Activated CD4-positive, alpha-beta memory T cell treated with anti-CD3 and anti-CD28 coated beads for 36 hours (primary cell): ENCODE results near the gene RPTOR. TPM values are rescaled to one million over a fixed set of nuclear protein-coding genes. Genes with fewer than 3 reads are reported as not detected.
"Not testable (repeated sequence)": the region's sequence is repeated elsewhere in the genome, so short reads cannot be mapped to it uniquely, and the experiment has no call there.

Experiments used
- CTCF ChIA-PET: fragments of 350-600 bp; sonication (Branson Sonifier 250); formaldehyde crosslinking; loops from one replicate; lab custom pipeline; 2021; ENCODE audit warnings: antibody characterized with exemption, inconsistent platforms; lab: Charles Lee
- POLR2A ChIA-PET: fragments of 350-600 bp; sonication (Branson Sonifier 250); formaldehyde crosslinking; loops from one replicate; lab custom pipeline; 2021; ENCODE audit warnings: antibody characterized with exemption; lab: Charles Lee
- DNase-seq: peaks from one replicate; pipeline ENCODE4 v3.0.0-alpha.2; 2020
- H3K27ac Mint-ChIP-seq: one replicate; pipeline ENCODE4 v1.8.0; 2021; ENCODE audit warnings: mixed read lengths
- H3K27me3 Mint-ChIP-seq: one replicate; pipeline ENCODE4 v1.8.0; 2021; ENCODE audit warnings: mixed read lengths
- H3K36me3 Mint-ChIP-seq: one replicate; pipeline ENCODE4 v1.8.0; 2021; ENCODE audit warnings: mixed read lengths
- H3K4me1 Mint-ChIP-seq: one replicate; pipeline ENCODE4 v1.8.0; 2021; ENCODE audit warnings: low read depth, mixed read lengths
- H3K4me3 Mint-ChIP-seq: one replicate; pipeline ENCODE4 v1.8.0; 2021; ENCODE audit warnings: mild to moderate bottlenecking, mixed read lengths
- H3K9me3 Mint-ChIP-seq: one replicate; pipeline ENCODE4 v1.8.0; 2021; ENCODE audit warnings: mixed read lengths
- intact Hi-C: fragments of 100-400 bp; cut with micrococcal nuclease; formaldehyde crosslinking; loops from one replicate; pipeline ENCODE4 v1.15.1; 2023
- total RNA-seq, 2 experiments: library from RNA; stranded (reverse); gene quantifications; one replicate each; pipeline ENCODE4 v1.2.3, GENCODE V29; 2021

RPTOR gene
- total RNA-seq, 2 experiments from 2014 or later, result 41.5 to 47.9 TPM

GRCh38 chr17:80871341-80871740 lies 326.7 kb downstream of the RPTOR start:
- DNase-seq, result peak; percentile 30
- ChIA-PET CTCF (no interaction called here), POLR2A (no interaction called here)
- H3K4me3 Mint-ChIP-seq, result no peak overlapping the region
- no peaks in the 10 kb centered on the region for H3K9me3 Mint-ChIP-seq
- H3K27ac Mint-ChIP-seq, result peak overlapping the region; percentile 47
- peaks cover 58% of the 10 kb centered on the region for H3K4me1 Mint-ChIP-seq
- peaks cover 18% of the 10 kb centered on the region for H3K36me3 Mint-ChIP-seq
- H3K27me3 Mint-ChIP-seq, result no peaks in the 10 kb centered on the region
- intact Hi-C loops, result no loop called here

- intact Hi-C loops, result no loop called here
- no peak overlapping the region for H3K4me3 Mint-ChIP-seq
- no peaks in the 10 kb centered on the region for H3K9me3 Mint-ChIP-seq
- ChIA-PET POLR2A (no interaction called here), CTCF (no interaction called here)
- H3K36me3 Mint-ChIP-seq, result peaks cover 20% of the 10 kb centered on the region
- no peak for DNase-seq
- no peak overlapping the region for H3K27ac Mint-ChIP-seq
- no peaks in the 10 kb centered on the region for H3K27me3 Mint-ChIP-seq
- peaks cover 59% of the 10 kb centered on the region for H3K4me1 Mint-ChIP-seq
Measured at GRCh38 chr17:80872001-80872500, 327.4 kb downstream of the RPTOR start.

- Mint-ChIP-seq H3K4me3 (no peak overlapping the region), H3K27me3 (no peaks in the 10 kb centered on the region), H3K27ac (no peak overlapping the region), H3K4me1 (peaks cover 60% of the 10 kb centered on the region), H3K9me3 (no peaks in the 10 kb centered on the region), H3K36me3 (peaks cover 22% of the 10 kb centered on the region)
- DNase-seq, result no peak
- POLR2A ChIA-PET, result no interaction called here
- CTCF ChIA-PET, result no interaction called here
- intact Hi-C loops, result no loop called here
Measured at GRCh38 chr17:80872501-80873306, 328.1 kb downstream of the RPTOR start.

GRCh38 chr17:80873307-80873951 lies 328.8 kb downstream of the RPTOR start:
- no peak for DNase-seq
- ChIA-PET CTCF (interaction anchor here (1.3 kb wide), 1 partner anchor 26 kb away, joined by 4 read pairs; no protein-coding TSS in a partner anchor), POLR2A (no interaction called here)
- intact Hi-C loops, result no loop called here
- no peaks in the 10 kb centered on the region for H3K9me3 Mint-ChIP-seq
- no peaks in the 10 kb centered on the region for H3K27me3 Mint-ChIP-seq
- H3K4me3 Mint-ChIP-seq, result no peak overlapping the region
- H3K27ac Mint-ChIP-seq, result no peak overlapping the region
- peaks cover 22% of the 10 kb centered on the region for H3K36me3 Mint-ChIP-seq
- peaks cover 60% of the 10 kb centered on the region for H3K4me1 Mint-ChIP-seq

- Mint-ChIP-seq H3K4me1 (peaks cover 65% of the 10 kb centered on the region), H3K36me3 (peaks cover 25% of the 10 kb centered on the region), H3K27me3 (no peaks in the 10 kb centered on the region), H3K9me3 (no peaks in the 10 kb centered on the region), H3K27ac (no peak overlapping the region), H3K4me3 (no peak overlapping the region)
- ChIA-PET CTCF (interaction anchor here (1.3 kb wide), 1 partner anchor 25 kb away, joined by 4 read pairs; no protein-coding TSS in a partner anchor), POLR2A (no interaction called here)
- intact Hi-C loops, result loop anchor here (5.0 kb wide), 1 partner anchor 83 kb away; no protein-coding TSS in a partner anchor
- DNase-seq, result no peak
Measured at GRCh38 chr17:80874866-80875445, 330.3 kb downstream of the RPTOR start.

- intact Hi-C loops, result loop anchor here (5.0 kb wide), 1 partner anchor 83 kb away; no protein-coding TSS in a partner anchor
- H3K9me3 Mint-ChIP-seq, H3K4me3 Mint-ChIP-seq, CTCF ChIA-PET, H3K27ac Mint-ChIP-seq, DNase-seq, H3K27me3 Mint-ChIP-seq, POLR2A ChIA-PET: not testable (repeated sequence)
- peaks cover 29% of the 10 kb centered on the region for H3K36me3 Mint-ChIP-seq
- peaks cover 64% of the 10 kb centered on the region for H3K4me1 Mint-ChIP-seq
Measured at GRCh38 chr17:80875480-80875995, 330.9 kb downstream of the RPTOR start.

GRCh38 chr17:80876456-80876949 lies 331.9 kb downstream of the RPTOR start:
- DNase-seq, H3K9me3 Mint-ChIP-seq, H3K27me3 Mint-ChIP-seq: not testable (repeated sequence)
- Mint-ChIP-seq H3K4me3 (peak overlapping the region; percentile 70), H3K36me3 (peaks cover 31% of the 10 kb centered on the region), H3K4me1 (peaks cover 55% of the 10 kb centered on the region), H3K27ac (peak overlapping the region; percentile 98)
- ChIA-PET CTCF (interaction anchor here (1.8 to 1.9 kb wide), 2 partner anchors 22 to 44 kb away, joined by 6 to 10 read pairs; no protein-coding TSS in a partner anchor), POLR2A (interaction anchor here (1.1 to 2.9 kb wide), 7 partner anchors 13 to 271 kb away, joined by 3 to 44 read pairs (median 14); no protein-coding TSS in a partner anchor)
- intact Hi-C loops, result loop anchor here (5.0 kb wide), 1 partner anchor 84 kb away; no protein-coding TSS in a partner anchor

GRCh38 chr17:80876950-80877728 lies 332.5 kb downstream of the RPTOR start:
- POLR2A ChIA-PET, result interaction anchor here (0.6 to 2.9 kb wide), 10 partner anchors 12 to 271 kb away, joined by 3 to 44 read pairs (median 8); no protein-coding TSS in a partner anchor
- H3K4me1 Mint-ChIP-seq, result peaks cover 49% of the 10 kb centered on the region
- intact Hi-C loops, result loop anchor here (1.0 to 5.0 kb wide), 5 partner anchors 11 to 272 kb away; no protein-coding TSS in a partner anchor

GRCh38 chr17:80877729-80878303 lies 333.2 kb downstream of the RPTOR start:
- intact Hi-C loops, result loop anchor here (1.0 to 5.0 kb wide), 5 partner anchors 12 to 273 kb away; no protein-coding TSS in a partner anchor
- ChIA-PET CTCF (interaction anchor here (0.9 to 1.9 kb wide), 7 partner anchors 11 to 133 kb away, joined by 3 to 11 read pairs (median 6); no protein-coding TSS in a partner anchor), POLR2A (interaction anchor here (0.6 to 2.9 kb wide), 10 partner anchors 11 to 272 kb away, joined by 3 to 44 read pairs (median 8); no protein-coding TSS in a partner anchor)
- Mint-ChIP-seq H3K9me3 (no peaks in the 10 kb centered on the region), H3K27ac (peak overlapping the region; percentile 98), H3K27me3 (no peaks in the 10 kb centered on the region), H3K36me3 (peaks cover 41% of the 10 kb centered on the region), H3K4me3 (peak overlapping the region; percentile 70), H3K4me1 (peaks cover 43% of the 10 kb centered on the region)
- DNase-seq, result no peak

More at GRCh38 chr17:80876950-80877728, 332.5 kb downstream of the RPTOR start:
- Mint-ChIP-seq H3K9me3 (no peaks in the 10 kb centered on the region), H3K36me3 (peaks cover 35% of the 10 kb centered on the region), H3K4me3 (peak overlapping the region; percentile 70), H3K27ac (peak overlapping the region; percentile 98), H3K27me3 (no peaks in the 10 kb centered on the region)
- CTCF ChIA-PET, result interaction anchor here (0.9 to 1.9 kb wide), 7 partner anchors 11 to 132 kb away, joined by 3 to 11 read pairs (median 6); no protein-coding TSS in a partner anchor
- peak; percentile 89 for DNase-seq
